Neural cell (in vitro differentiated cells): ENCODE results near the gene MOB2. TPM values are rescaled to one million over a fixed set of nuclear protein-coding genes. Genes with fewer than 3 reads are reported as not detected.
"Not testable (repeated sequence)": the region's sequence is repeated elsewhere in the genome, so short reads cannot be mapped to it uniquely, and the experiment has no call there.

Experiments used
- H2AFZ ChIP-seq: fragments of 200-600, 300-800 bp; sonication (generic), shearing (Covaris generic); 2 replicates; pipeline ENCODE4 v1.6.0; 2014; ENCODE audit warnings: low read depth, mild to moderate bottlenecking, antibody characterized with exemption, low read length, moderate library complexity
- H3F3A ChIP-seq: fragments of 200-600 bp; shearing (Covaris generic); 2 replicates; pipeline ENCODE4 v1.6.1; 2016; ENCODE audit warnings: mild to moderate bottlenecking, moderate library complexity, mixed read lengths, antibody characterized with exemption, low read length; ENCODE audit not compliant: insufficient read depth, poor library complexity, severe bottlenecking
- H3K27ac ChIP-seq: fragments of 200-600, 300-800 bp; sonication (generic), shearing (Covaris generic); 2 replicates; pipeline ENCODE4 v1.5.1; 2014; ENCODE audit warnings: mild to moderate bottlenecking, low read length, moderate library complexity
- H3K27me3 ChIP-seq: fragments of 300-800, 200-600 bp; sonication (generic), shearing (Covaris generic); 2 replicates; pipeline ENCODE4 v1.6.0; 2014; ENCODE audit warnings: mild to moderate bottlenecking, low read depth, low read length, moderate library complexity; ENCODE audit not compliant: insufficient read depth
- H3K36me3 ChIP-seq: fragments of 300-800, 200-600 bp; sonication (generic), shearing (Covaris generic); 2 replicates; pipeline ENCODE4 v1.5.1; 2014; ENCODE audit warnings: mild to moderate bottlenecking, antibody characterized with exemption, low read length, moderate library complexity; ENCODE audit not compliant: insufficient read depth
- H3K4me2 ChIP-seq: fragments of 300-800, 200-600 bp; sonication (generic), shearing (Covaris generic); 2 replicates; pipeline ENCODE4 v1.6.0; 2014; ENCODE audit warnings: mild to moderate bottlenecking, low read length
- H3K4me3 ChIP-seq: fragments of 300-800, 200-600 bp; sonication (generic), shearing (Covaris generic); 2 replicates; pipeline ENCODE4 v1.5.1; 2014; ENCODE audit warnings: mild to moderate bottlenecking, low read length, moderate library complexity
- H3K79me2 ChIP-seq: fragments of 200-600 bp; shearing (Covaris generic); replicated peaks from 2 replicates; pipeline ENCODE4 v1.6.0; 2014; ENCODE audit warnings: mild to moderate bottlenecking, low read length, moderate library complexity; ENCODE audit not compliant: insufficient read depth
- H3K9ac ChIP-seq: fragments of 300-800, 200-600 bp; sonication (generic), shearing (Covaris generic); 2 replicates; pipeline ENCODE4 v1.6.1; 2016; ENCODE audit warnings: mild to moderate bottlenecking, low read length, mixed read lengths
- H3K9me2 ChIP-seq: fragments of 200-600 bp; shearing (Covaris generic); 2 replicates; pipeline ENCODE4 v1.6.1; 2016; ENCODE audit warnings: mild to moderate bottlenecking, low read length, mixed read lengths; ENCODE audit not compliant: insufficient read depth
- H3K9me3 ChIP-seq: fragments of 200-600, 300-800 bp; sonication (generic), shearing (Covaris generic); 2 replicates; pipeline ENCODE4 v1.6.1; 2016; ENCODE audit warnings: mild to moderate bottlenecking, mixed run types, low read length, moderate library complexity, mixed read lengths
- H4K20me1 ChIP-seq: fragments of 200-600 bp; shearing (Covaris generic); 2 replicates; pipeline ENCODE4 v1.6.1; 2016; ENCODE audit warnings: mild to moderate bottlenecking, mixed run types; ENCODE audit not compliant: insufficient read depth
- EP300 ChIP-seq: fragments of 450-650 bp; conservative IDR thresholded peaks from 2 replicates; pipeline ENCODE4 v1.6.1; 2014; ENCODE audit warnings: antibody characterized with exemption, mild to moderate bottlenecking, moderate library complexity; ENCODE audit not compliant: poor library complexity, severe bottlenecking
- EZH2 ChIP-seq: fragments of 200-600, 300-800 bp; shearing (Covaris generic), sonication (generic); IDR thresholded peaks from 2 replicates; pipeline ENCODE4 v1.6.1; 2014; ENCODE audit warnings: antibody characterized with exemption, low read length, borderline replicate concordance, mild to moderate bottlenecking; ENCODE audit not compliant: insufficient read depth, poor library complexity, severe bottlenecking
- MXI1 ChIP-seq: fragments of 450-650 bp; conservative IDR thresholded peaks from 2 replicates; pipeline ENCODE4 v1.6.1; 2014; ENCODE audit warnings: antibody characterized with exemption, mild to moderate bottlenecking; ENCODE audit not compliant: poor library complexity, severe bottlenecking
- POLR2AphosphoS5 ChIP-seq: IDR thresholded peaks from 2 replicates; pipeline ENCODE4 v1.6.1; 2012
- RAD21 ChIP-seq: fragments of 450-650 bp; conservative IDR thresholded peaks from 2 replicates; pipeline ENCODE4 v1.6.1; 2014; ENCODE audit warnings: antibody characterized with exemption, mild to moderate bottlenecking, moderate library complexity
- SMC3 ChIP-seq: fragments of 450-650 bp; conservative IDR thresholded peaks from 2 replicates; pipeline ENCODE4 v1.6.1; 2014; ENCODE audit warnings: antibody characterized with exemption, mild to moderate bottlenecking, moderate library complexity; ENCODE audit not compliant: poor library complexity
- TAF1 ChIP-seq: IDR thresholded peaks from 2 replicates; pipeline ENCODE4 v1.6.1; 2012; ENCODE audit warnings: low read depth
- polyA plus RNA-seq: library from polyadenylated mRNA; depleted of rRNA; stranded (reverse); fragments of >200 nt; gene quantifications from 2 replicates; pipeline ENCODE4 v1.2.3, GENCODE V29; 2014
- TF ChIP-seq, protein P1 (sequence below): IDR thresholded peaks from 2 replicates; pipeline ENCODE4 v1.6.1; 2012; ENCODE audit warnings: borderline replicate concordance
- TF ChIP-seq, protein P2 (sequence below): fragments of 450-650 bp; IDR thresholded peaks from 2 replicates; pipeline ENCODE4 v1.5.1; 2014; ENCODE audit warnings: antibody characterized with exemption, mild to moderate bottlenecking, moderate library complexity; ENCODE audit not compliant: poor library complexity, severe bottlenecking

The MOB2 gene
- polyA plus RNA-seq, 1 donor from 2014 or later: 33.2 TPM

DNA sequence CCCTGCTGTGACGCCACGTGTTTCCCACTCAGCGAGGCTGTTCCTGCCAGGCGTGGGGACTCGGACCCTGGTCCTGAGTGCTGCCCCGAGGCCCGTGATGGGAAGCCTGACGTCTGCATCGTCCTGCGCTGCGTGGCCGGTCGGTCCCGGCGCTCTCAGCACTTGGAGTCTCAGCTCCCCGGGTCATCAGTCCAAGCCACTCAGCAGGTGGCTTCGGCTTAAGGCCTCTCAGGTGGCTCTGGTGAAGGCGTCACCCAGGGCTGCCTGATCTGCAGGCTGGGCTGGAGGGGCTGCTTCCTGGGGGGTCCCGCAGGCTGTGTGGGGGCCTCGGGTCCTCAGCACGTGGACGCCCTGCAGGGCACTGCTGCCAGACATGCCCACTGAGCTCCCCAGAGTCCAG, 61.6 kb downstream of the MOB2 start:
- TF ChIP-seq RAD21: no peak
- TF ChIP-seq, protein P1, sequence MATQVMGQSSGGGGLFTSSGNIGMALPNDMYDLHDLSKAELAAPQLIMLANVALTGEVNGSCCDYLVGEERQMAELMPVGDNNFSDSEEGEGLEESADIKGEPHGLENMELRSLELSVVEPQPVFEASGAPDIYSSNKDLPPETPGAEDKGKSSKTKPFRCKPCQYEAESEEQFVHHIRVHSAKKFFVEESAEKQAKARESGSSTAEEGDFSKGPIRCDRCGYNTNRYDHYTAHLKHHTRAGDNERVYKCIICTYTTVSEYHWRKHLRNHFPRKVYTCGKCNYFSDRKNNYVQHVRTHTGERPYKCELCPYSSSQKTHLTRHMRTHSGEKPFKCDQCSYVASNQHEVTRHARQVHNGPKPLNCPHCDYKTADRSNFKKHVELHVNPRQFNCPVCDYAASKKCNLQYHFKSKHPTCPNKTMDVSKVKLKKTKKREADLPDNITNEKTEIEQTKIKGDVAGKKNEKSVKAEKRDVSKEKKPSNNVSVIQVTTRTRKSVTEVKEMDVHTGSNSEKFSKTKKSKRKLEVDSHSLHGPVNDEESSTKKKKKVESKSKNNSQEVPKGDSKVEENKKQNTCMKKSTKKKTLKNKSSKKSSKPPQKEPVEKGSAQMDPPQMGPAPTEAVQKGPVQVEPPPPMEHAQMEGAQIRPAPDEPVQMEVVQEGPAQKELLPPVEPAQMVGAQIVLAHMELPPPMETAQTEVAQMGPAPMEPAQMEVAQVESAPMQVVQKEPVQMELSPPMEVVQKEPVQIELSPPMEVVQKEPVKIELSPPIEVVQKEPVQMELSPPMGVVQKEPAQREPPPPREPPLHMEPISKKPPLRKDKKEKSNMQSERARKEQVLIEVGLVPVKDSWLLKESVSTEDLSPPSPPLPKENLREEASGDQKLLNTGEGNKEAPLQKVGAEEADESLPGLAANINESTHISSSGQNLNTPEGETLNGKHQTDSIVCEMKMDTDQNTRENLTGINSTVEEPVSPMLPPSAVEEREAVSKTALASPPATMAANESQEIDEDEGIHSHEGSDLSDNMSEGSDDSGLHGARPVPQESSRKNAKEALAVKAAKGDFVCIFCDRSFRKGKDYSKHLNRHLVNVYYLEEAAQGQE: no peak
- TF ChIP-seq MXI1: no peak
- TF ChIP-seq TAF1: no peak
- no peak for TF ChIP-seq EZH2
- H3K9ac ChIP-seq: no peak overlapping the region
- H3K9me2 ChIP-seq: no peaks in the 10 kb centered on the region
- H3K9me3 ChIP-seq: no peaks in the 10 kb centered on the region
- no peaks in the 10 kb centered on the region for H3K27me3 ChIP-seq
- no peak overlapping the region for H3K4me3 ChIP-seq
- no peak overlapping the region for H2AFZ ChIP-seq
- H3K4me2 ChIP-seq: no peak overlapping the region
- H3K27ac ChIP-seq: no peak overlapping the region
- H3K36me3 ChIP-seq: no peaks in the 10 kb centered on the region
- H3K79me2 ChIP-seq: peaks cover 15% of the 10 kb centered on the region
- no peaks in the 10 kb centered on the region for H3F3A ChIP-seq
- peaks cover 11% of the 10 kb centered on the region for H4K20me1 ChIP-seq

DNA sequence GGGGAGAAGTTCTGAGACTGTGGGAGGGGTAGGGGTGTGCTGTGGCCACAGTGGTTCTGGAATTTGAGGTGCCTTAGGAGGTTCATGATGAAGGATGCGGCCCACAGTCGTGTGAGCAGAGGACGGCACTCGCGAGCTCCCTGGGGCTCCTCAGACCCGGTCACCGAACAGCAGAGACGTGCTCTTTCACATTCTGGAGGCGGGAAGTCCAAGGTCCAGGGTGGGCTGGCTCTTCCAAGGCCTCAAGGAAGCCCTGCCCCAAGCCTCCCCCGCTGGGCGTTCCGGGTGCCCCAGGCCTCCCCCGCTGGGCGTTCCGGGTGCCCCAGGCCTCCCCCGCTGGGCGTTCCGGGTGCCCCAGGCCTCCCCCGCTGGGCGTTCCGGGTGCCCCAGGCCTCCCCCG, 63.2 kb downstream of the MOB2 start:
- H3K36me3 ChIP-seq, H2AFZ ChIP-seq: not testable (repeated sequence)
- peaks cover 11% of the 10 kb centered on the region for H3K79me2 ChIP-seq

DNA sequence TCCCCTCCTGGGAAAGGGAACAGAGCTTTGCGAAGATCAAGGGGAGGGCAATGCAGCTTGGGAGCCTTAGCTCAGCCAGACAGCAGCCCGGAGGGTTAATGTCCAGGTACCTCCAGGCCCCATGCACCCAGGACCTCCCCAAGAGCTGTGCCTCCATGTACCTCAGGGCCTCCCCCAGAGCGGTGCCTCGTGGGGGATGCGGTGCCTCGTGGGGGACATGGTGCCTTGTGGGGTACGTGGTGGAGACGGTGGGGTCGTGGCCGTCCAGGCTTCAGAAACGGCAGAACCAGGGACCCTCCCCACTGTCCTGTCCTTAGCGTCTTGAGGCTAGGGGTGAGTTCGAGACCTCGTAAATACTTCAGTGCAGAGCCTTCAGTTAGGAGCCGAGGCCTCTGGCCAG, 63.6 kb downstream of the MOB2 start:
- H3K4me2 ChIP-seq: no peak overlapping the region
- no peak overlapping the region for H3K27ac ChIP-seq
- peaks cover 3% of the 10 kb centered on the region for H3K9me3 ChIP-seq
- H3K36me3 ChIP-seq: no peaks in the 10 kb centered on the region
- H3K9ac ChIP-seq: no peak overlapping the region
- H4K20me1 ChIP-seq: peaks cover 11% of the 10 kb centered on the region
- no peaks in the 10 kb centered on the region for H3K27me3 ChIP-seq
- no peak overlapping the region for H2AFZ ChIP-seq
- TF ChIP-seq, protein P1: no peak
- TF ChIP-seq MXI1: no peak
- TF ChIP-seq, protein P2, sequence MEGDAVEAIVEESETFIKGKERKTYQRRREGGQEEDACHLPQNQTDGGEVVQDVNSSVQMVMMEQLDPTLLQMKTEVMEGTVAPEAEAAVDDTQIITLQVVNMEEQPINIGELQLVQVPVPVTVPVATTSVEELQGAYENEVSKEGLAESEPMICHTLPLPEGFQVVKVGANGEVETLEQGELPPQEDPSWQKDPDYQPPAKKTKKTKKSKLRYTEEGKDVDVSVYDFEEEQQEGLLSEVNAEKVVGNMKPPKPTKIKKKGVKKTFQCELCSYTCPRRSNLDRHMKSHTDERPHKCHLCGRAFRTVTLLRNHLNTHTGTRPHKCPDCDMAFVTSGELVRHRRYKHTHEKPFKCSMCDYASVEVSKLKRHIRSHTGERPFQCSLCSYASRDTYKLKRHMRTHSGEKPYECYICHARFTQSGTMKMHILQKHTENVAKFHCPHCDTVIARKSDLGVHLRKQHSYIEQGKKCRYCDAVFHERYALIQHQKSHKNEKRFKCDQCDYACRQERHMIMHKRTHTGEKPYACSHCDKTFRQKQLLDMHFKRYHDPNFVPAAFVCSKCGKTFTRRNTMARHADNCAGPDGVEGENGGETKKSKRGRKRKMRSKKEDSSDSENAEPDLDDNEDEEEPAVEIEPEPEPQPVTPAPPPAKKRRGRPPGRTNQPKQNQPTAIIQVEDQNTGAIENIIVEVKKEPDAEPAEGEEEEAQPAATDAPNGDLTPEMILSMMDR: no peak
- no peak for TF ChIP-seq EZH2
- TF ChIP-seq SMC3: no peak
- no peak for TF ChIP-seq EP300
- no peak for TF ChIP-seq RAD21
- no peak for TF ChIP-seq POLR2AphosphoS5
- no peak for TF ChIP-seq TAF1
- H3K79me2 ChIP-seq: peaks cover 10% of the 10 kb centered on the region
- H3K9me2 ChIP-seq: no peaks in the 10 kb centered on the region
- no peak overlapping the region for H3K4me3 ChIP-seq
- no peaks in the 10 kb centered on the region for H3F3A ChIP-seq

More for the DNA sequence above, 63.2 kb downstream of the MOB2 start:
- not testable (repeated sequence) for H3F3A ChIP-seq, H3K9ac ChIP-seq, H3K9me2 ChIP-seq, H3K4me3 ChIP-seq, H3K4me2 ChIP-seq, H3K27ac ChIP-seq, H3K9me3 ChIP-seq, H3K27me3 ChIP-seq
- peaks cover 11% of the 10 kb centered on the region for H4K20me1 ChIP-seq
